IPS-15b (cell line): ENCODE measurements around the gene H2BK1.
A peak's percentile ranks its signal among the peaks of the same experiment; 100 is the strongest.

ENCODE experiments used
- H3K27me3 ChIP-seq: one replicate; pipeline ENCODE4 v1.6.1; 2013; ENCODE audit warnings: low read length; ENCODE audit not compliant: control insufficient read depth, insufficient read depth
- H3K36me3 ChIP-seq: one replicate; pipeline ENCODE4 v1.6.1; 2013; ENCODE audit warnings: low read length; ENCODE audit not compliant: control insufficient read depth, insufficient read depth
- H3K4me1 ChIP-seq: one replicate; pipeline ENCODE4 v1.6.1; 2013; ENCODE audit warnings: mild to moderate bottlenecking, low read length; ENCODE audit not compliant: control insufficient read depth, insufficient read depth
- H3K4me3 ChIP-seq: one replicate; pipeline ENCODE4 v1.5.1; 2013; ENCODE audit warnings: low read depth, low read length
- H3K9ac ChIP-seq: one replicate; pipeline ENCODE4 v1.6.1; 2013; ENCODE audit warnings: low read depth, mild to moderate bottlenecking, low read length
- H3K9me3 ChIP-seq: one replicate; pipeline ENCODE4 v1.6.1; 2013; ENCODE audit warnings: mild to moderate bottlenecking, low read length; ENCODE audit not compliant: control insufficient read depth, insufficient read depth

Gene H2BK1

GRCh38 chr7:151250181-151251132 lies 40.2 kb upstream of the H2BK1 start:
- H3K9ac ChIP-seq = no peak overlapping the region
- H3K9me3 ChIP-seq = no peaks in the 10 kb centered on the region
- peak overlapping the region; percentile 11 for H3K4me3 ChIP-seq
- no peaks in the 10 kb centered on the region for H3K36me3 ChIP-seq
- peaks cover 7% of the 10 kb centered on the region for H3K4me1 ChIP-seq
- H3K27me3 ChIP-seq = peaks cover 85% of the 10 kb centered on the region

GRCh38 chr7:151249732-151250072 lies 39.4 kb upstream of the H2BK1 start:
- H3K4me1 ChIP-seq = peaks cover 7% of the 10 kb centered on the region
- no peaks in the 10 kb centered on the region for H3K36me3 ChIP-seq
- peak overlapping the region; percentile 50 for H3K4me3 ChIP-seq
- H3K27me3 ChIP-seq = peaks cover 83% of the 10 kb centered on the region
- no peak overlapping the region for H3K9ac ChIP-seq
- H3K9me3 ChIP-seq = no peaks in the 10 kb centered on the region

GRCh38 chr7:151249034-151249731 lies 38.9 kb upstream of the H2BK1 start:
- Histone ChIP-seq H3K27me3 (peaks cover 82% of the 10 kb centered on the region), H3K9me3 (no peaks in the 10 kb centered on the region), H3K4me1 (peaks cover 8% of the 10 kb centered on the region), H3K4me3 (peak overlapping the region; percentile 50), H3K36me3 (no peaks in the 10 kb centered on the region), H3K9ac (no peak overlapping the region)

- Histone ChIP-seq H3K27me3 (peaks cover 78% of the 10 kb centered on the region), H3K9ac (no peak within 1 kb of the TSS), H3K9me3 (no peaks in the 10 kb centered on the region), H3K4me1 (peaks cover 11% of the 10 kb centered on the region), H3K4me3 (peak within 1 kb of the TSS; percentile 50), H3K36me3 (no peaks in the 10 kb centered on the region)
These were observed 38.2 kb upstream of the H2BK1 start, which contains the start of gene SMARCD3 for GRCh38 chr7:151248346-151249033. Gene SMARCD3 (minus strand): TSS chr7:151248694. CDS start chr7:151248562, 132 bp downstream.

- Histone ChIP-seq H3K9me3 (no peaks in the 10 kb centered on the region), H3K27me3 (peaks cover 75% of the 10 kb centered on the region), H3K36me3 (no peaks in the 10 kb centered on the region), H3K4me3 (peak overlapping the region; percentile 46), H3K4me1 (peaks cover 11% of the 10 kb centered on the region), H3K9ac (no peak overlapping the region)
These were observed 37.5 kb upstream of the H2BK1 start for GRCh38 chr7:151247611-151248345.

- Histone ChIP-seq H3K27me3 (peaks cover 68% of the 10 kb centered on the region), H3K9ac (no peak overlapping the region), H3K4me1 (peaks cover 9% of the 10 kb centered on the region), H3K4me3 (peak overlapping the region; percentile 3), H3K36me3 (no peaks in the 10 kb centered on the region), H3K9me3 (no peaks in the 10 kb centered on the region)
These were observed 36.7 kb upstream of the H2BK1 start for GRCh38 chr7:151246851-151247580.

GRCh38 chr7:151246102-151246850 lies 36.0 kb upstream of the H2BK1 start:
- peaks cover 68% of the 10 kb centered on the region for H3K27me3 ChIP-seq
- H3K4me3 ChIP-seq = peak overlapping the region; percentile 60
- no peaks in the 10 kb centered on the region for H3K36me3 ChIP-seq
- H3K9ac ChIP-seq = no peak overlapping the region
- H3K9me3 ChIP-seq = no peaks in the 10 kb centered on the region
- peaks cover 9% of the 10 kb centered on the region for H3K4me1 ChIP-seq

- H3K4me3 ChIP-seq = peak overlapping the region; percentile 60
- H3K4me1 ChIP-seq = peaks cover 9% of the 10 kb centered on the region
- H3K27me3 ChIP-seq = peaks cover 60% of the 10 kb centered on the region
- no peaks in the 10 kb centered on the region for H3K36me3 ChIP-seq
- no peaks in the 10 kb centered on the region for H3K9me3 ChIP-seq
- no peak overlapping the region for H3K9ac ChIP-seq
These were observed 35.2 kb upstream of the H2BK1 start for GRCh38 chr7:151245360-151246101.

GRCh38 chr7:151244841-151245346 lies 34.6 kb upstream of the H2BK1 start:
- Histone ChIP-seq H3K9ac (no peak overlapping the region), H3K36me3 (no peaks in the 10 kb centered on the region), H3K4me3 (peak overlapping the region; percentile 60), H3K27me3 (peaks cover 54% of the 10 kb centered on the region), H3K9me3 (no peaks in the 10 kb centered on the region), H3K4me1 (peaks cover 9% of the 10 kb centered on the region)
